T-helper 1 cell treated with Interleukin-12 subunit alpha and Interleukin-12 subunit beta and Interleukin-4 antibody, amounts not matched to agents 30 ng/mL and 1 ng/mL, for 36 hours (primary cell): Measurements from ENCODE around the gene DNAJC2. TPM values are rescaled to one million over a fixed set of nuclear protein-coding genes. Genes with fewer than 3 reads are reported as not detected.
"Not testable (repeated sequence)": the region's sequence is repeated elsewhere in the genome, so short reads cannot be mapped to it uniquely, and the experiment has no call there.

Source experiments
- intact Hi-C: fragments of 100-400 bp; cut with micrococcal nuclease; formaldehyde crosslinking; loops from one replicate; pipeline ENCODE4 v1.15.1; 2024
- total RNA-seq: library from RNA; stranded (reverse); gene quantifications from 2 replicates; pipeline ENCODE4 v1.2.3, GENCODE V29; 2022

Gene DNAJC2
- total RNA-seq, 1 donor from 2014 or later, result 35.5 TPM

DNA sequence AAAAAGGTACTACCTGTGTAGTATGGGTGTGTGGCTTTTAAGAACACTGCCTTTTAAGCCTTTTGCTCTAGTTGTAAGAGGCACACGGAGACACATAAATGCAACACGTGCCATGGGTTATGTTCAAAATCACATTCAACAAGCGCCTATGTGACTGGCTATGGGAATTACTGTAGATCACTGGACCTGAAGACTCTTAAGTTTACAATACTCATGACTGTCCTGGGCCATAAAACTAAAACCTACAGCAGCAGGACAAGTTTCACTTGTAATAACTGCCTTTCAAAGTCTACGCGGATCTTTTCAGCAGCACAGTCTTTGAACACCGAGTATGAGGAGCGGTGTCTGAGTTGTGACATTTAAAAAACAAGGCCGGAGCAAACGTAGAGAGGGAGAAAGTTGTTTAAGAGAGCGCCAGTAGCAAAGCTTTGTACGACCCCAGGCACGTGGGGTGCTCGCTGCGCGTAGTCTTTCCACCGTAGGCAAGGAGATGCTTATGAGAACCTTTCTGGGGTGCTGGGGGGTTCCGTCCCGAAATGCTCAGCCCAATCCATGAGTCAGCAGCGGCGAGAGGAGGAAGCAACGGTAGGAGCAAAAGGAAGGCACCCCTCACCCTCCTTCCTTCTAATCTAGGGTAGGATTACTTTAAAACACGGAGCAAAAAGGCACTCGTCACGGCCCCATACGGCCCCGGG lies 662 bp downstream of the DNAJC2 start:
- intact Hi-C loops, result loop anchor here (1.0 to 10.0 kb wide), 8 partner anchors 47 to 1601 kb away; partner anchors contain the start of genes ARMC10, CUX1, FAM185A and NAPEPLD

GRCh38 chr7:103343332-103343731 lies 1.2 kb downstream of the DNAJC2 start:
- intact Hi-C loops, result loop anchor here (10.0 kb wide), 2 partner anchors 1529 to 1601 kb away; partner anchors contain the start of gene CUX1

DNA sequence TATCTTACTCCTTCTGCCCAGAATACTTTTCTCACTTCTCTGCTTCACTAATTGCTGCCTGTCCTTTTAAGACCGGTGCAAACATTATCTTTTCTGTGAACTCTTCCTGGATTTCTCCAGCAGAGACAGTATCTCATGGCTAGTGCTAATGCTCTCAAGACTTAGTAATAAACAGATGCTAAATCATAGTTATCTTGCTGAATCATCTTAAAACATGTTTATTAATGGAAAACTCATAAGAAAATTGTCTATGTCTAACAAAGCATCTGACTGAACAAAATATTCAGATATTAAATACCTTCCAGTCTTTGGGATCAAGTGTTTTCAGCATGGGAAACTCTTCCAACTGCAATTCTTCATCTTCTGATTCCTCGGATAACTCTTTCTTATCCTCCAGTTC lies 3.1 kb downstream of the DNAJC2 start:
- intact Hi-C loops, result loop anchor here (10.0 kb wide), 2 partner anchors 1527 to 1603 kb away; partner anchors contain the start of gene CUX1

DNA sequence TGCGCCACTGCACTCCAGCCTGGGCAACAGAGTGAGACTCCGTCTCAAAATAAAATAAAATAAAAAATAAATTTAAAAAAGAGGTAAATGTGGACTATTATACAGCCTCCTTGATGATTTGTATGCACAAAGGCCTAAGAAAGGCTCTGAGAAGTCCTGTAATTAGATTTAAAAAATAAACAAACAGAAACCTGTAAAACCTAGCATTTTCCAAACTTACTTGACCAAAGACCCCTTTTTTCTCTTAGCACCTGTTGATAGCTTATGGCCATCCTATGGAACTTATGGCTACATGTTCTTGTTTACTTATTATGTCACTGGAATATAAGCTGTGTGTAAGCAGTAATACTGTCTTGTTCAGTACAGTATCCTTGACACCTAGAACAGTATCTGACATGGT lies 5.7 kb downstream of the DNAJC2 start:
- intact Hi-C loops, result no loop called here

DNA sequence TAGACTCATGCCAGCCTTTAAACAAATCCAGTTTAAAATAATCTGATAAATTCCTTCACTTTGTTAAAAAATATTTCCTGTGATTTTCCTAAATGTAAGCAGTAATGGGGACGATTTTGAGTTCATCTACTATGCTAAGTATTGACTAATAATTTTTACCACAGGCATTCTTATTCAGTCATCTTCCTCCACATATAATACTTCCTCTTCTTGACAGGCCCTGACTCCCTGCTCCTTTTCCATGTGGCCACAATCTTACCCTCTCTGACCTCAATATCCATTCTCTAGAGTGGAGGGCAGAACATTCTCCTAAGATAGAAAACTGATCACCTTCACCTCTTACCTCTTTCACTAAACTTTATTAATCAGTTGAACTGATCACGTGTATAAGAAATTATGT lies 7.8 kb downstream of the DNAJC2 start:
- intact Hi-C loops, result no loop called here

GRCh38 chr7:103325744-103326143 lies 18.8 kb downstream of the DNAJC2 start:
- intact Hi-C loops, result no loop called here

- intact Hi-C loops, result no loop called here
These were observed 27.6 kb downstream of the DNAJC2 start for GRCh38 chr7:103317009-103317408.

DNA sequence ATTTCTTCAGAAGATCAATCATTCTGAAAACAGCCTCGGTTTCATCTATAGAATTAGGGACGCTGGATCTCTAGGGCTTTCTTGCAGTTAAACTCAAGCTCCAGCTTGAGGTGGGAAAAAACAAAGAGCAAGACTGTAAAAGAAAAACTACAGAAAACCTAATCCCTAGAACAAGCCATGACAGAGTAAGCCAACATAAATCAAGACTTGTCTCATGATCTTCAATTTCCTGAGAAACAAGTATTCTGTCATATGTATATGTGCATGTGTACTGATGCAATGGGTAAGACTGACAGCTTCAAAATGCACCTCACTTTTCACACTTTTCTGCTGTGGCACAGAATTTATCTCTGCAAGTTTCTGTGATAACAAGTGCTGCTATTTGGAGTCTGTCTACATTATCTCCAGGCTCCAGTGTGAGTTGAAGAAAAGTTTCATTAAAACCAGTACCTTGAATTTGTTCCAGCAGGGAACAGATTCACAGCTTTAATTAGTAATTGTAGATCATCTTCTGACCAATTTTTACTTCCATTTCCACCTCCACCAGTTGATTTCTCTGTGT lies 28.1 kb downstream of the DNAJC2 start:
- intact Hi-C loops, result no loop called here

GRCh38 chr7:103314852-103315251 lies 29.7 kb downstream of the DNAJC2 start:
- intact Hi-C loops, result no loop called here

DNA sequence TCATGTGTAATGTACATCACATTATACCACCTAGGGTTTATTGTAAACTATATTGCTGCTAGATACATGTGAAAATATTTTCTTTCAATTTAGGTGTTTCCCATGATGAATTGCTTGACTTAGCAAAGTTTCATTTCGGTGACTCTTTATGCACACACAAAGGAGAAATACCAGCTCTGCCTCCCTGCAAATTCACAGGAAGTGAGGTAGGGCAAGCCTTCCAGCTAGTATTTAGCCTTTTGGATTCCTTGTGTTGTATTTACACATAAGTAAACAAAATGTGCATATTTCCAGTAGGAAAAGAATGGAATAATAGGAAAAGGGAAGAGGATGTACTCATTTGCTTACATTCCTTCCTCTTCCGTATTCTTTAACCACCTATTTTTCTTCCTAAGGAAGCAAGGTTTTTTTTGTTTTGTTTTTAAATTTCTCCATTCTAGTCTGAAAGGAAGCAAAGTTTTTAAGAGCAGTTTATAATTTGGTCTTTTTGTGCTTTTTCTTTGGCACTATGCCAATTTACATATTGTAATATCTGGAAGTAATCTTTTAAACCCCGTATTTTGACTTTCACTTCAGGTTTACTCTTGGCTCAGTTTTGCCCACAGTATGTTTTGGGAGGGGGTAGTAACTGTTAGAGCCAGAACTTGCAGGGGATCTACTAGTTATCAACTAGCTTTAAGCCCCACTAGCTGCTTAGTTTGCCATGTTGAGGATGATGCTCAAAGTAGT lies 36.9 kb downstream of the DNAJC2 start:
- intact Hi-C loops, result no loop called here

- intact Hi-C loops, result no loop called here
These were observed 43.1 kb downstream of the DNAJC2 start for GRCh38 chr7:103301441-103301840.

DNA sequence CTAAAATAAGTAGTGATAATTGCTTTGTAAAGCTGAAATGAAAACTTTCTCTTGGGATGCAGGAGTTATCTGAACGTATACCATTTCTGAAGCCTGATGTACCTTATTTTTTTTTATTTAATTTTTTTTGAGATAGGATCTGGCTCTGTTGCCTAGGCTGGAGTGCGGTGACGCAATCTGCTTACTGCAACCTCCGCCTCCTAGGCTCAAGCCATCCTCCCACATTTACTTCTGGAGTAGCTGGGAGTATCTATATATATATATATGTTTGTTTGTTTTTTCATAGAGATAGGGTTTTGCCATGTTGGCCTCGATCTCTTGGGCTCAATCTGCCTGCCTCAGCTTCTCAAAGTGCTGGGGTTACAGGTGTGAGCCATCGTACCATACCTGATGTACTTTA lies 44.9 kb downstream of the DNAJC2 start:
- intact Hi-C loops, result loop anchor here (5.0 kb wide), 2 partner anchors 858 to 908 kb away; partner anchors contain the start of gene ORC5

GRCh38 chr7:103297837-103298179 lies 46.8 kb downstream of the DNAJC2 start:
- intact Hi-C loops, result loop anchor here (1.0 to 5.0 kb wide), 8 partner anchors 18 to 1620 kb away; partner anchors contain the start of genes ARMC10, DNAJC2, NAPEPLD and ORC5

- intact Hi-C loops, result loop anchor here (1.0 to 5.0 kb wide), 8 partner anchors 17 to 1621 kb away; partner anchors contain the start of genes ARMC10, DNAJC2, NAPEPLD and ORC5
These were observed 47.4 kb downstream of the DNAJC2 start, which contains the start of gene PMPCB for GRCh38 chr7:103296901-103297836. Gene PMPCB (plus strand): TSS chr7:103297435. CDS start chr7:103297460, 25 bp downstream.

DNA sequence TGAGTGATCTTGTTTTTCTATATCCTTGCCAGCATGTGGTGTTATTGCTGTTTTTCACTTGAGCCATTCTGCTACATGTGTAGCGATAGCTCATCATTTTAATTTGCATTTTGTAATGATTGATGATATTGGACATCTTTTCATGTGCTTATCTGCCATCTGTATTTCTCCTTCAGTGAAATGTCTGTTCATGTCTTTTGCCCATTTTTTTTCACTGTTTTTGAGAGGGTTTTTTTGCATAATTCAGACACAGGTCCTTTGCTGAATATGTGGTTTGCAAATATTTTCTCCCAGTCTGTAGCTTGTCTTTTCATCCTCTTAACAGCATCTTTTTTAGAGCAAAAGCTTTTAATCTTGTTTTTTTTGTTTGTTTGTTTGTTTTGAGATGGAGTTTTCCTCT lies 51.0 kb downstream of the DNAJC2 start:
- intact Hi-C loops, result no loop called here

DNA sequence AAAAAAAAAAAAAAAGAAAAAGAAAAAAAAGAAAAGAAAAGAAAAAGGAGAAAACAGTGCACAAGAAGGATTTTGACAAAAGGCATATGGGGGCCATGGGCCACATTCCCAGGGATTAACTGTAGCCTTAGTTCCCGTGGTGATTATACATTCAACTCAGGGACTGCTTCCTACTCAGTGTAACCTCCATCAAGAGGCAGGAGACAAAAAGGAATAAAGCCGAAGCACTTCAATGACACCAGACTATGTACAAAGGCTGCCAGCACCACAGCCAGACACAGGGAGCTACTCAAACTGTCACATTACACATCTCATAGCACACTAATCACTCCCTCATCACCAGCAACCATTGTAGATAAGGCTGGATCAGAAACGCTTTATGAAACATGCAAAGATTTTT lies 52.4 kb downstream of the DNAJC2 start:
- intact Hi-C loops, result no loop called here

DNA sequence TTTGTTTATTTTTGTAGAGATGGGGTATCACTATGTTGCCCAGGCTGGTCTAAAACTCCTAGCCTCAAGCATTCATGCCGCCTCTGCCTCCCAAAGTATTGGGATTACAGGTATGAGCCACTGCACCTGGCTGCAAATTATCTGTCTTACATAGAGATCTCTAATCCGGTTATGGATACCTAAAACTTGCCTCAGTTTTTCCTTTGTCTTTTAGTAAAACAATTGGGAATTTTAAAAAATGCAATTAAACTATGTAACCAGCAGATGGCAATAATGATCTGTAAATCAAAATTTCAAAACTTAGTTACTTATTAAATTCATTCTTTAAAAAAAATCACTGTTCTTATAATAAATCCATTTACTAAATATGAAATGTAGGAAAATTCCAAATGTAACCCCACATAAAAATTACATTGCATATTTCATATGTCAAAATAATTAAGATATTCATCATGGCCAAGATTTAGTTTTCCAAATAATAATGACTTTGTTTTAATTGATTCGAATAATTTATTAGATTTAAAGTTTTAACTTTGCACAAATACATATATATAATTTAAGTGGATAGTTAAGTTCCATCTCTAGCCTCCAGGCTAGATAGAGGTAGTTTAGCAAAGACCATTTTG lies 61.7 kb downstream of the DNAJC2 start:
- intact Hi-C loops, result not testable (repeated sequence)

GRCh38 chr7:103280803-103281155 lies 63.8 kb downstream of the DNAJC2 start:
- intact Hi-C loops, result loop anchor here (1.0 to 2.0 kb wide), 6 partner anchors 17 to 926 kb away; partner anchors contain the start of genes FBXL13, NAPEPLD, PMPCB and PSMC2

GRCh38 chr7:103279963-103280802 lies 64.4 kb downstream of the DNAJC2 start:
- intact Hi-C loops, result loop anchor here (1.0 to 5.0 kb wide), 8 partner anchors 17 to 927 kb away; partner anchors contain the start of genes DNAJC2, FBXL13, NAPEPLD and PMPCB
